CD4-positive, alpha-beta T cell treated with Interleukin-15 for 1 hour (primary cell): ENCODE data around the gene PIGZ.

ENCODE experiments used
- DNase-seq: peaks from one replicate; pipeline ENCODE4 v3.0.0-alpha.2; 2020

The PIGZ gene

DNA sequence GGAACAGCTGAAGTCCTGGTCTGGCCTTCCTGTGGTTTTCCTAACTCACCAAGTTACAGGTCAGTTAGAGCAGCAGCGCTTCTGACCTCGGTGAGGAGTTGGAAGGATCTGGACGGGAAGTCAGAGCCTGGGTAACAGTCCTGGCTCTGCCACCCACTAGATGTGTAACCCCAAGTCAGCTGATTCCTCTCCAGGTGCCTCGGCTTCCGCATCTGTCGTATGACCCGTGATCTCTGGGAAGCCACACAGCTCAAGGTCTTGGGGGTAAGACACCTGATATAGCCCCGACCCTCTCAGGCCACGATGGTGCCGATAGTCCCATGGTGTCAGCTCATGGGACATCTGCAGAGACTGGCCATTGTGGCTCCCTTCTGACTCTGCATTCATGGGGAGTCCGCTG lies 8.3 kb upstream of the PIGZ start:
- no peak for DNase-seq

DNA sequence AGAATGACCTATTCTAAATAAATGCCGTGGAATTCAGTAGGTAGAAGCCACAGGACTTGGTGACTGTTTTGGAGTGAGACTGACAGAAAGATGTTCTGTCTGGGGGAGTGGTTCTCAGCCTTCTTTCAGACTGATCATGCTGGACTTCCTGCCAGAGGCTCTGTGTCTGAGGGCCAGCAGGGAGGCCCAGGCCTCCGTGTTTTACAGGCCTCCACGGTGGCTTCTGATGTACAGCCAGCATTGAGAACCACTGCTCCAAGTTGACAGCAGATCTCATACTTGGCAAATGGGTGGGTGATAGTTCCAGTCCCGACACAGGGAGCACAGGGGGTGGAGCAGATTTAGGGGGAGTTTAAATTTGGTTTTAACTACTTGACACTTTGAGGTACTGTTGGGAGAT lies 6.7 kb upstream of the PIGZ start:
- no peak for DNase-seq

DNA sequence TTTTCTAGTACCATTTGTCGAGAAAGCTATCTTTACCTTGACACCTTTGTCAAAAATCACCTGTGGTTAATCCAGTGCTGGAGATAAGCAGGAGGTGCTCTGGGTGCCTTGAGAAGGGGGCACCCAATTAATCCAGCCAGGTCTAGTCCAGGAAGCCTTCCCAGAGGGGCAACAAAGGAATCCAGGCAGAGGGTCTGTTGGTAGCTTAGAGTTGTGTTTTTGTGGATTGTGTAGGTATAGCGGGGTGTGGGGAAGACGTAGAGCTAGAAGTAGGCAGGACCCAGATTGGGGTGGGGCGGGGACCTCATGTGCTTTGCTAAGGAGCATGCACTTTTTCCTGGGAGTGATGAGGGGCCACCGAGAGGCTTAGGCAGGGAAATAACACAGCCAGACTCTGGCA lies 6.0 kb upstream of the PIGZ start:
- no peak for DNase-seq

DNA sequence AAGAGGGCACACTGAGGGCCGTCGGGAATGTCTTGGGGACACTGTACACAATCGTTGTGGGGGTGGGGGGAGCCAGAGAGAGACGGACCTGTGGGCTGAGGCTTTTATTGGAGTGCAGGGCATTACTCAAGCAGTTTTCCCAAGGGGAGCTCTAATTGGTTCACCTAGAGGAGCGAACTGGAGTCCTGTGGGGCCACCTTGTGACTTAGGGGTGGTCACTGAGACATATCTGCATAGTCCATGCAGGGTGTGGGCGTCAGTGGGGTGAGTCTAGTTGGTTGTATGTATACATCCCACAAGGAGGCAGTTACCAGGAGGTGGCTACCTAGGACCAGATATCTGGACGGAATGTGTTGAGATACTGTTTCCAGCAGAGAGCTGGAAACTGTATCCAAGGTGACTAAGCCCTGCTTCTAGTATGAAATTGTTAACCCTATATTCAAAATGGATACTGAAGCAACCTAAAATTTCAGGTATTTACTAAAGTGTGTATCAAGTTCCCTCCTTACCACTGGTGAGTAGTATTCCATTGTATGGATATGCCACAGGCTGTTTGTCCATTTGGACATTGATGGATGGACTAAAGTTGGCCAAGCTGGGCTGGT lies 2.6 kb upstream of the PIGZ start:
- no peak for DNase-seq

DNA sequence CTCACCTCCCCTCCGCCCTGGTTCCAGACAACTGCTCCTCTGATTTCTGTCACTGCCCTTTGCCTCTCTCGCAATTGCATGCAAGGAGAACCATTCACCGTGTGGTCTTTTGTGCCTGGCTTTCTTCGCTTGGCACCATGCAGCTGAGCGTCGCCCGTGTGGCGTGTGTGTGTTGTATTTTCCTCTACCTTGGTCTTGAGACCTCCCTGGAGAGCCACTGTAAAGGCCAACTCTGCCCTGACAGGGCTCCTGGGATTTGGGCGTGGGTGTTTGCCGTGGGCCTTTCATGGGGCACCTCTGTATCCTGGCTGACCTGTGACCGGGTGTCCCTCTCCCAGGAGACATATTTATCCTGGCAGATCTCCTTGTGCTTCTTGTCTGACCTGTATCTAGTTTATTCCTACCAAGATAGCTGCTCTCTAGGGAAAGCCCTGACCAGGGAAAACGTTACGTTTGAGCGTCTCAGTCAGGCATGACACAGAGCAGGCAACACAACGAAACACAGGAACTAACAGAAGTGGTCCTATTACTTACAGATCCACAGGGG lies 2.0 kb upstream of the PIGZ start:
- DNase-seq = no peak

DNA sequence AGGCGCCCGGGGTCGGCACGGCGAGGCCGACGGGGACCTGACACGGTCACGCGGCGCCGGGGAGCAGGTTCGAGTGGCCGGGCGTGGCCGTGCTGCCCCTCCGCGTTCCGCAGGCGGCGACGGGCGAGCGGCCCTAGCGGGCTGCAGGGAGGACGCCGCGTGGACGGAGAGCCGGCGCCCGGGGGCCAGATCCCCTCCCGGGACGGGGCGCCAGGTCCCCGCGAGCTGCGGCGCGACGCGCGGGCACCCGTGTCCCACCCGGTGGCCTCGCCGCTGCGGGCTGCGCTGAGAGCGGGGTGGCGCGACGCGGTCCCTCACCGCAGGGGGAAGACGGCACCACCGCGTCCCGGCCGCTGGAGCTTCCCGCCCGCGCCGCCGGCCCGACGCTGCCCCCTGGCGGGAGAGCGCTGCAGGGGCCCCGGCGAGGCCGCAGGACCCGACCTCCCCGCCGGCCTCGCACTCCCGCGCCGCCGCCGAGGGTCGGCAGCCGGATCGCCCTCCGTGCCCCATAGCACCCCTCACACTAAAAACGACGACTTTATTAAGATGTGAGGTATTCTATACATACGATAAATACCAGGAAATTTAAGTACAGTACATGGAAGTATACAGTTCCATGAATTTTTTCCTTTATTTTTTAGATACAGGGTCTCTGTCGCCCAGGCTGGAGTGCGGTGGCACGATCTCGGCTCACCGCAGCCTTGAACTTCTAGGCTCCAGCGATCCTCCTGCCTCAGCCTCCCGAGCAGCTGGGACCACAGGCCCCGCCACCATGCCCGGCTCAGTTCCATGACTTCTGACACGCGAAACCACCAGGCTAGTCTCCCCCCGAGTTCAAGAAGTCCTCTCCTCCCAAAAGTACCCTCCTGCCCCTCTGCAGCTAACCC lies 1.3 kb upstream of the PIGZ start:
- peak; percentile 67 for DNase-seq

DNA sequence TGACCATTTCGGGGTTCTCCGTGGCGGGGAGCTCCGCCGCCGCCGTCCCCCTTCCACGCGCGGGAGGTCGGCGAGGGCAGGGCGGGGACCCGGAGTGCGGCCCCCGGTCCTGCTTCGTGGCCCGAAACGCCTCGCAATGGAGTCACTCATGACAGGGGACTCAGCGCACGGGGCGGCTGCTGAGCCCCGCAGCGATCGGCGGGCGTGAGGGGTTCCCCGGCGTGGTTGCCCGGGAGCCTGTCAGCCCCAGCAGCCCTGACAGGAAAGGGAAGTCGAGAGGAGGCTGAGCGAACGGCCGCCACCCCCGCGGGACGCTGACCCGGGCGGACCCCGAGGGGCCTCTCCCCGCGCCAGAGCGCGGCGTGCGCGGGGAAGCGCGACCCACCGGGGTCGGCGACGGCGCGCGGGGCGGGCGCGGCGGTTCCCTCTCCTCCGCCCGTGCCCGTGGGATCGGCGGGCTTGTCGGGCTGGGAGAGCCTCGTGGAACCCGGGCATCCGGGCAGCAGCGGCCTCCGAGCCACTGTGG lies 564 bp upstream of the PIGZ start:
- peak; percentile 34 for DNase-seq

DNA sequence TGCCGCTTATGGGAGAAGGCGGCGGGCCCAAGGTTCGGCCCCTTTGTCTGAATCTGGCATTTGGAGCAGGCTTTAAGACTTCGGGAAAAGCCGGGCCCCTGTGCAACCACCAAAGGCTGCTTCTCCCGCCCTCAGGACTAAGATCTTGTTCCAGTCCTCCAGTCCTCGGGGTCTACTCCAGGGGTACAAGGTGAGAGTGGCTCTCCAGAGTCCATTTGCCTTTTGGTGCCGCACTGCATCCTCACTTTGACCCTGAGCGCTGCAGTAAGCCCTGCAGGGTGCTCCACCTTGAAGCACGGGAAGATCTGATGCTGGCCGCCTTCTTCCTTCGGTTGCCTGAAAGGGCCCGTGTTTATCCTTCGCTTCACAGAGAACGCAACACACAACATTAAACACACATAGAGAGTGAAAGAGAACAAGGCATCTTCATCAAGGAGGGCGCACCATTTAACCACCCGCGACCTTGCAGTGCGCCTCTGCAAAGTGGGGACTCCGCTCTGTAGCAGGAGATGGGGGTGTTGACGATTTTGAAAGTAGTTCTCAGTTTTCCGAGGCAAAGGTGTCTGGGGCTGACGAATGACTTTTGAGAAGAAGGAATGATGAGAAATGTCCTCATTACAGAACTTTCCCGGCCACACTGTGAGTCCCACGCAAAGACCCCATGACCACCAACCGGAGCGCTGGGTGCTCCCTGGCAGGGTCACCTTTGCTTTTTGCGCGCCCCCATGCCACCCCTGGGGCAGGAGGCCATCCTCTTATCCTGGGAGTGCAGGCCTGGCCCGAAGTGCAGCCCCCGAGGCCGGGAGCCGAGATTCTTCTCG lies 1.0 kb downstream of the PIGZ start:
- DNase-seq = no peak

DNA sequence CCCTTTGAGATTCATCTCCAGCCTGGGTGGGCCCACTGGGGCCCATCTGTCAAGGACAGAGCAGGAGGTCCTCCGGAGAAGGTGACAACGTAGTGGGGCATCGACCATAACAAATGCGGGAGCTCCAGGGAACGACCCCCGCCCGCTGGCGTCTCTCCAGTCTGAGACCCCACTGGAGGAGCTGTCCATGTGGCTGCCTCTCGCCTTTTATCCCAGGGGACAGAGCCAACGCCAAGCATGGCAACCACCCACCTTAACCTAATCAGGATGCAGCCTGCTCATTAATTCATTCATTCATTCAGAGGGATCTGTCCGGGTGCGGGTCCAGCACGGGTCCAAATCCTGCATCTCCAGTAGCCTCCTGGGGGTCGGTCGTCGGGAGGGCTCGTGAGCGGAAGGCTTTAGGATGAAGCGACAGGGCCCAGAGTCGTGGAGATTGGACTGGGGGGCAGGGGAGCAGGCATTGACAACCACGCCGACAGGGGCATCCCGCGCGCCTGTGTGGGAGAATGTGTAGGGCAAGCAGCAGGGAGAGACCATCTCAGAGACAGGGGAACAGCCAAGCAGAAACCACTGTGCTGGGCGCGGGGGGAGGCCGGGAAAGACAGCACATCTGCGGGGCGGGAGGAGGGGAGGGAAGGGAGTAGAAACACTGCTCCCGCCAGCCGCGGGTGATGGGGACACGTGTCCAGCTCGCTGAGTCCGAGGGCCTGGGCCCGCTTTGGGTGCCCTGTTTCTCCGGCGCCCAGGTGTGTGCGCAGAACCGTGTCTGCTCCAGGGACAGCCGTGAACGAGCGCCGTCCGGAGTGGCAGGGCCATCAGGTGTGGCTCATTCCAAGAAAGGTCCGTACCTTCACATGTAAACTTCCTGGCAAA lies 1.9 kb downstream of the PIGZ start:
- no peak for DNase-seq

DNA sequence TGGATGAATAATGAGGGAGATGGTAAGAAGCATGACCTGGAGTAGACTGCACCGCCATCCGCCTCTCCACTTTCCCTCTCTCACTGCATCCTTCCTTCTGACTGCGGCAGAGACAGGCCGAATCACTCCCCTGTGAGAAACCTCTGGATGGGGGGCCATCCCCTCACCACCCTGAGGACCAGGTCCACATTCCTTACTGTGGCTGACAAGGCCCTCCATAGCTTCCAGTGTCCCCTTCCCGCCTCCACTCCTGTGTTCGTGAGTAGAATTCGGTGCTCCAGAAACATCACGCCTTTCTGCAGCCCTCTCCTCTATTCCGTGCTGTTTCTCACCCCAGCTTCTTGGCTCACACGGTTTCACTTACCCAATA lies 2.8 kb downstream of the PIGZ start:
- no peak for DNase-seq

DNA sequence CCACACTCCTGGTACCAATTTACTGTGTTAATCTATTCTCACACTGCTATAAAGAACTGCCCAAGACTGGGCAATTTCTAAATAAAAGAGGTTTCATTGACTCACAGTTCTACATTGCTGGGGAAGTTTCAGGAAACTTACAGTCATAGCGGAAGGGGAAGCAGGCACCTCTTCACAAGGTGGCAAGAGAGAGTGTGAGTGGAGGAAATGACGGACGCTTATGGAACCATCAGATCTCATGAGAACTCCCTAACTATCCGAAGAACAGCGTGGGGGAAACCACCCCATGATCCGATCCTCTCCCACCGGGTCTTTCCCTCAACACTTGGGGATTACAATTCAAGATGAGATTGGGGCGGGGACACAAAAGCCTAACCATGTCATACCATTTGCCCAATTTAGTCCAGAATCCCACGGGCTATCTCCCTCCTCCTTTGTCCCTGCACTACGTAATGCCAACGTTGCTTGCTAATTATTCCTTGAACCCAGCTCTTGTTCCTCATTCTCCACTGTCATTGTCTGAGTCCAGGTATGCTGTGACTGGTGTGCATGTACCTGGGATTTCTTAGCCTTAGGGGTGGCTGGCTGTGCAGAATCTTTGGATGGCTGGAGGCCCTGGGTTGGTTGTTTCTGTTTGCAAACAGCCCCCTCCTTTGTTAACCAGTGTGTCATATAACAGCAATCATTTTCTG lies 3.4 kb downstream of the PIGZ start:
- DNase-seq = no peak

DNA sequence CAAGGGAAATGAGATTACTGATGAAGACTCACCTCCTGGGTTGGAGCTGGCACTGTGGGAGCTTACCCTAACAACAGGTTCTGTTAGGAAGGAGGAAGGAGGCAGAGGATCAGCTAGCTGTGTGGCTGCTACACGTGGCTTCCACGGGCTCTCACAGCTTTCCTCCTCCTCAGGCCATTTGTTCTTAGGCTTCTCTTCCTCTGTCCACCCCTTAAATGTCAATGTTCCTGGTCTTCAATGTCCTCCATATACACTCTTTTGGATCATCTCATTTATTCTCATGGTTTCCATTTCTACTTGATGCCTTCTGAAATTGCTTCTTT lies 5.0 kb downstream of the PIGZ start:
- DNase-seq = no peak

DNA sequence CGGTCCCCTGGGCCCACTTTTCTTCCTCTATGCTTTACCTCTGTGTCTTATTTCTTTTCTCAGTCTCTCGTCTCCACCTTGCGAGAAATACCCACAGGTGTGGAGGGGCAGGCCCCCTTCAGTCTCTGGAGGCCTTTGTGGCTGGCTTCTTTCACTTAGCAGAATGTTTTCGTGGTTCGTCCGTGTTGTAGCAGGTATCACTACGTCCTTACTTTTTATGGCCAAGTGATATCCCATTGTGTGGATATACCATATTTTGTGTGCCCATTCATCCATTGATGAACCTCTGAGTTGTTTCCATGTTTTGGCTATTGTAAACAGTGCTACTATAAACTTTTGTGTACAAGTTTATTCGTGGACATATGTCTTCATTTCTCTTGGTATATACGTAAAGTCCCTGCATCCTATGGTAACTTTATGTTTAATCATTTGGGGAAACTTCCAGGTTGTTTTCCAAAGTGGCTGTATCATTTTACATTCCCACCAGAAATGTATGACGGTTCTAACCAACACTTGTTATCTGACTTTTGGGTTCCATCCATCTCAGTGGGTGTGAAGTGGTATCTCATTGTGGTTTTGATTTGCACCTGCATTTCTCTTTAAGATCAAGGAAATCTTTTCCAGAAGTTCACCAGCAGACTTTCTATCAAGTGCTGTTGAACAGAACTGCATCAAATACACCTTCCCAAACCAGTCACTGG lies 5.6 kb downstream of the PIGZ start:
- DNase-seq = no peak

DNA sequence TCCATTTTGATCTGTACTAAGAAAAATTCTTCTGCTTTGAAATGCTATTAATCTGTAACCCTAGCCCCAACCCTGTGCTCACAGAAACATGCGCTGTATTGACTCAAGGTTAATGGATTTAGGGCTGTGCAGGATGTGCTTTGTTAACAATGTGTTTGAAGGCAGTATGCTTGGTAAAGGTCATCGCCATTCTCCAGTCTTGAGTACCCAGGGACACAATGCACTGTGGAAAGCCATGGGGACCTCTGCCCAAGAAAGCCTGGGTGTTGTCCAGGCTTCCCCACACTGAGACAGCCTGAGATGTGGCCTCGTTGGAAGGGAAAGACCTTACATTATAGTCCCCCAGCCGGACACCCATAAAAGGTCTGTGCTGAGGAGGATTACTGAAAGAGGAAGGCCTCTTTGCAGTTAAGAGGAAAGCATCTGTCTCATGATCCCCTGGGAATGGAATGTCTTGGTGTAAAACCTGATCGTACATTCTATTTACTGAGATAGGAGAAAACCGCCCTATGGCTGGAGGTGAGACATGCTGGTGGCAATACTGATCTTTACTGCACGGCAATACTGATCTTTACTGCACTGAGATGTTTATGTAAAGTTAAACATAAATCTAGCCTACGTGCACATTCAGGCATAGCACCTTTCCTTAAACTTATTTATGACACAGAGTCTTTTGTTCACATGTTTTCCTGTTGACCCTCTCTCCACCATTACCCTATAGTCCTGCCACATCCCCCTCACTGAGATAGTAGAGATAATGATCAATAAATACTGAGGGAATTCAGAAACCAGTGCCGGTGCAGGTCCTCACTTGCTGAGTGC lies 6.3 kb downstream of the PIGZ start:
- DNase-seq = no peak

DNA sequence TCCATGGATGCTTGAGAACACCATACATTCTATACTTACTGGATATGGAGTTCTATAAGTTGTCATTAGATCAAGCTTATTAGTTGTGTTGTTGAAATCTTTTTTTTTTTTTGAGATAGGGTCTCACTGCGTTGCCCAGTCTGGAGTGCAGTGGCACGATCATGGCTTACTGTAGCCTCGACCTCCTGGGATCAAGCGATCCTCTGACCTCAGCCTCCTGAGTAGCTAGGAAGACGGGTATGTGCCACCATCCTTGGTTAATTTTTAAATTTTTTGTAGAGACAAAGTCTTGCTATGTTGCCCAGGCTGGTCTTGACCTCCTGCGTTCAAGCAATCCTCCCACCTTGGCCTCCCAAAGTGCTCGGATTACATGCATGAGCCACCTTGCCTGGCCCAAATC lies 13.8 kb downstream of the PIGZ start:
- DNase-seq = no peak

DNA sequence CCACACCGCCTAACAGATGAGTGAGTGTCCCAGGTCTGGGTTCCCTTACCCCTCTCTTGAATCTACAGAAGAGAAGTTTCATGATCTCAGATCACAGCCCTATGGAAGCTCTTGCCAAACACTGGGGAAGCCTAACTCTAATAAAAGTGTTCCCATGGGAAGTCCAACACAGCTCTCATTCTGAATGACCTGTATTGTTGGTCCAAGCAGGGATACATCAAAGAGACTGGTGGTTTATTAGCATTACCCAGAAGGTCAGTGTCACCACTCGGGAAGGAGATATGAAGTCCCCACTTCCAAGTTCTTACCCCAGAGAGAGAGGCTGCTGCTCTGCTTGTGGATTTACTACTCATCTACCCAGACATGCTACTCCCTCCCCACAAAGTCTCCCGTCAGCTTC lies 17.3 kb downstream of the PIGZ start:
- DNase-seq = no peak

DNA sequence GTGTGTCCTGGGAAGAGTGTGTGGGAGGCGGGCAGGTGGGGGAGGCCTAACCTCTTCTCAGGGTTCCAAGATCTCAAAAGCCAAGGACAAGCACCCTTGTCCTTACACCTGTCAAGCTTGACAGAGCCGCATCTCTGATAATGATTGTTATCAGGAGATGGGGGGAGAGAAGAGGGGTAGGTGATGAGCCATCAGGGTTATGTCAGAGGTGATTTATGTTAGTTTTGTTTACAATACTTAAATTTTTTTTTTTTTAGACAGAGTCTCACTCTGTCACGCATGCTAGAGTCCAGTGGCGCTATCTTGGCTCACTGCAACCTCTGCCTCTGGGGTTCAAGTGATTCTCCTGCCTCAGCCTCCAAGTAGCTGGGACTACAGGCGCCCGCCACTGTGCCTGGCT lies 18.9 kb downstream of the PIGZ start:
- DNase-seq = no peak

DNA sequence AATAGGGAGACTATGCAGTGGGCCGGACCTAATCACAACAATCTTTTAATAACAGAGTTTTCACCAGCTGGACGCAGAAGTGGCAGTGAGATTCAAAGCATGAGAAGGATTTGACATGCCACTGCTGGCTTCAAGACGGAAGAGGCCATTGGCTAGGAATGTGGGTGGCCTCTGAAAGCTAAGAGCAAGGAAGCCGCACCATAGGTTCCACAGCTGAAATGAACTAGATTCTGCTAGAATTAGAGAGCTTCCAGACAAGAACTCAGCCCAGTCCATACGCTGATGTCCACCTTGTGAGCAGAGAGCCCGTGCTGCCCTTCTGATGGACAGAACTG lies 19.4 kb downstream of the PIGZ start:
- no peak for DNase-seq

DNA sequence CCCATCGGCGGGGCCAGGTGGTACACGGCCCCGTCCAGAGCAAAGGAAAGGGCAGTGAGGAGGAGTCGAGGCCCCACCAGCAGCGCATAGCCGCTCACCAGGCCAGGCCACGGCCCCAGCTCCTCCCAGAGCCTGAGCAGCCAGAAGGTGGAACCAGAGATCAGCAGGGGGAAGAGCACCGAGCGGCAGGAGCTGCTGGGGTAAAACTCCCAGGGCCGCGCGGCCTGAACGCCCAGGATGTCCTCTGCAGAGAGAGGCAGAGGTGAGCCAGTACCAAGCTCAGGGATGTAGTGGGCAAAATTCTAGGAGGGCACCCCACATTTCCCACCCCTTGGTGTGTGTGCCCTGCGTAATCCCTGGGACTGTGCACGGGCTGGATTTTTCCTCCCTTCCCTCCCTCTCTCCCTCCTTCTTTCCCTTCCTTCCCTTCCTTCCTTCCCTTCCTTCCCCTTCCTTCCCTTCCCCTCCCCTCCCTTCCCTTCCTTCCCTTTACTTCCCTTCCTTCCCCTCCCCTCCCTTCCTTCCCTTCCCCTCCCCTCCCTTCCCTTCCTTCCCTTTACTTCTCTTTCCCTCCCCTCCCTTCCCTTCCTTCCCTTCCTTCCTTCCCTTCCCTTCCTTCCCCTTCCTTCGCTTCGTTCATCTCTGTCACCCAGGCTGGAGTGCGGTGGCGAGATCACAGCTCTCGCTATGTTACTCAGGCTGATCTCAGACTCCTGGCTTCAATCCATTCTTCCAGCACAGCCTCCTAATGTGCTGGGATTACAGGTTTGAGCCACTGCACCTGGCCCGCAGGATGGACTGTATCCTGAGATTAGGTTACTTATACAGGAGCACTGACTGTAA lies 20.0 kb downstream of the PIGZ start:
- no peak for DNase-seq
